Neutrophil (primary cell): ENCODE measurements around the gene ST7L.

Experiments used
- H3K27ac ChIP-seq: fragments of 200-600 bp; sonication (generic); 2 replicates; pipeline ENCODE4 v1.5.1; 2016; ENCODE audit warnings: mild to moderate bottlenecking, moderate library complexity
- H3K27me3 ChIP-seq: fragments of 200-600 bp; sonication (generic); 2 replicates; pipeline ENCODE4 v1.6.0; 2016; ENCODE audit warnings: mild to moderate bottlenecking
- H3K36me3 ChIP-seq: fragments of 200-600 bp; sonication (generic); 2 replicates; pipeline ENCODE4 v1.5.1; 2017
- H3K4me1 ChIP-seq, 2 experiments: fragments of 200-600 bp in 1 of 2; sonication (generic) in 1 of 2; 1 replicate in 1 of 2; 2 replicates in 1 of 2; pipeline versions ENCODE4 v1.5.1 to v1.6.1; 2013 to 2016; ENCODE audit warnings: low read depth in 1 of 2, low read length in 1 of 2, mild to moderate bottlenecking in 1 of 2, moderate library complexity in 1 of 2; ENCODE audit not compliant: control insufficient read depth in 1 of 2, insufficient read depth in 1 of 2
- H3K4me3 ChIP-seq, 2 experiments: fragments of 200-600 bp in 1 of 2; sonication (generic) in 1 of 2; 1 replicate in 1 of 2; 2 replicates in 1 of 2; pipeline ENCODE4 v1.5.1; 2013 to 2016; ENCODE audit warnings: low read depth in 1 of 2, low read length in 1 of 2, mild to moderate bottlenecking in 1 of 2, moderate library complexity in 1 of 2
- H3K9me3 ChIP-seq: fragments of 200-600 bp; sonication (generic); 2 replicates; pipeline ENCODE4 v1.5.1; 2016
- CTCF ChIP-seq: fragments of 200-600 bp; sonication (generic); IDR thresholded peaks from 2 replicates; pipeline ENCODE4 v1.5.1; 2016; ENCODE audit warnings: antibody characterized with exemption

Gene ST7L

GRCh38 chr1:112504001-112504660, 114.8 kb downstream of the ST7L start:
- no peak for TF ChIP-seq CTCF
- Histone ChIP-seq H3K36me3 (no peaks in the 10 kb centered on the region), H3K4me3 (no peak overlapping the region), H3K27me3 (peaks cover 100% of the 10 kb centered on the region), H3K27ac (no peak overlapping the region), H3K4me1 (peaks cover 11 to 20% of the 10 kb centered on the region in 2 experiments), H3K9me3 (no peaks in the 10 kb centered on the region)

GRCh38 chr1:112502826-112503225, 116.1 kb downstream of the ST7L start:
- Histone ChIP-seq H3K4me3 (no peak overlapping the region), H3K9me3 (no peaks in the 10 kb centered on the region), H3K27me3 (peaks cover 100% of the 10 kb centered on the region), H3K36me3 (no peaks in the 10 kb centered on the region), H3K27ac (no peak overlapping the region), H3K4me1 (peaks cover 0 to 7% of the 10 kb centered on the region in 2 experiments)
- TF ChIP-seq CTCF: no peak

GRCh38 chr1:112501810-112502641, 116.9 kb downstream of the ST7L start:
- H3K36me3 ChIP-seq: no peaks in the 10 kb centered on the region
- H3K9me3 ChIP-seq: no peaks in the 10 kb centered on the region
- H3K4me3 ChIP-seq: no peak overlapping the region
- H3K27ac ChIP-seq: no peak overlapping the region
- peaks cover 100% of the 10 kb centered on the region for H3K27me3 ChIP-seq
- H3K4me1 ChIP-seq: peaks cover 0 to 6% of the 10 kb centered on the region in 2 experiments
- no peak for TF ChIP-seq CTCF

GRCh38 chr1:112496290-112496689, 122.7 kb downstream of the ST7L start:
- H3K9me3 ChIP-seq: no peaks in the 10 kb centered on the region
- no peak for TF ChIP-seq CTCF
- no peak overlapping the region for H3K4me3 ChIP-seq
- H3K27ac ChIP-seq: no peak overlapping the region
- H3K4me1 ChIP-seq: no peaks in the 10 kb centered on the region
- H3K27me3 ChIP-seq: peaks cover 72% of the 10 kb centered on the region
- no peaks in the 10 kb centered on the region for H3K36me3 ChIP-seq

GRCh38 chr1:112493351-112493750, 125.6 kb downstream of the ST7L start:
- no peak overlapping the region for H3K4me3 ChIP-seq
- H3K9me3 ChIP-seq: no peaks in the 10 kb centered on the region
- peaks cover 44% of the 10 kb centered on the region for H3K27me3 ChIP-seq
- no peaks in the 10 kb centered on the region for H3K4me1 ChIP-seq
- H3K27ac ChIP-seq: no peak overlapping the region
- TF ChIP-seq CTCF: no peak
- H3K36me3 ChIP-seq: no peaks in the 10 kb centered on the region
